H7 (cell line): ENCODE data around the gene BICRA. TPM values are rescaled to one million over a fixed set of nuclear protein-coding genes. Genes with fewer than 3 reads are reported as not detected.

Source experiments
- DNase-seq: peaks from one replicate; pipeline ENCODE4 v3.0.0; 2012
- H3K27me3 ChIP-seq: 2 replicates; pipeline ENCODE4 v1.6.0; 2011; ENCODE audit warnings: mild to moderate bottlenecking, low read length; ENCODE audit not compliant: control insufficient read depth, insufficient read depth
- H3K36me3 ChIP-seq: replicated peaks from 2 replicates; pipeline ENCODE4 v1.5.1; 2011; ENCODE audit warnings: low read length; ENCODE audit not compliant: control insufficient read depth, insufficient read depth
- H3K4me3 ChIP-seq: 2 replicates; pipeline ENCODE4 v1.5.1; 2011; ENCODE audit warnings: low read depth, mild to moderate bottlenecking, control low read depth, low read length, moderate library complexity; ENCODE audit not compliant: insufficient read depth
- total RNA-seq: library from RNA; depleted of rRNA; stranded (reverse); fragments of >200 nt; shearing (Covaris generic); gene quantifications from 2 replicates; pipeline ENCODE4 v1.2.3, GENCODE V29; 2014

The BICRA gene
- total RNA-seq, 1 experiment from 2014 or later = 3.4 TPM

- Histone ChIP-seq H3K27me3 (no peaks in the 10 kb centered on the region), H3K4me3 (no peak overlapping the region), H3K36me3 (peaks cover 1% of the 10 kb centered on the region; the same call in 1 of the 2 replicates)
- peak; percentile 79 for DNase-seq
Observed at GRCh38 chr19:47613165-47614020, 4.5 kb downstream of the BICRA start.

- H3K4me3 ChIP-seq = no peak overlapping the region
- peaks cover 1% of the 10 kb centered on the region; the same call in 1 of the 2 replicates for H3K36me3 ChIP-seq
- no peaks in the 10 kb centered on the region for H3K27me3 ChIP-seq
- no peak for DNase-seq
Observed at GRCh38 chr19:47614021-47614295, 5.0 kb downstream of the BICRA start.

GRCh38 chr19:47614559-47614958 lies 5.6 kb downstream of the BICRA start:
- Histone ChIP-seq H3K36me3 (peaks cover 1% of the 10 kb centered on the region; the same call in 1 of the 2 replicates), H3K27me3 (no peaks in the 10 kb centered on the region), H3K4me3 (no peak overlapping the region)
- no peak for DNase-seq

- Histone ChIP-seq H3K27me3 (no peaks in the 10 kb centered on the region), H3K4me3 (no peak overlapping the region), H3K36me3 (peaks cover 1% of the 10 kb centered on the region; the same call in 1 of the 2 replicates)
- no peak for DNase-seq
Observed at GRCh38 chr19:47615230-47615629, 6.3 kb downstream of the BICRA start.

- DNase-seq = no peak
- Histone ChIP-seq H3K4me3 (no peak overlapping the region), H3K36me3 (peaks cover 1% of the 10 kb centered on the region; the same call in 1 of the 2 replicates), H3K27me3 (no peaks in the 10 kb centered on the region)
Observed at GRCh38 chr19:47615714-47616113, 6.8 kb downstream of the BICRA start.

- DNase-seq = peak; percentile 28
- no peak overlapping the region for H3K4me3 ChIP-seq
- peaks cover 1% of the 10 kb centered on the region; the same call in 1 of the 2 replicates for H3K36me3 ChIP-seq
- no peaks in the 10 kb centered on the region for H3K27me3 ChIP-seq
Observed at GRCh38 chr19:47618771-47619170, 9.8 kb downstream of the BICRA start.

- H3K36me3 ChIP-seq = peaks cover 1% of the 10 kb centered on the region; the same call in 1 of the 2 replicates
- no peak overlapping the region for H3K4me3 ChIP-seq
- peak; percentile 78 for DNase-seq
- H3K27me3 ChIP-seq = no peaks in the 10 kb centered on the region
Observed at GRCh38 chr19:47619763-47620162, 10.8 kb downstream of the BICRA start.

GRCh38 chr19:47623151-47623920 lies 14.4 kb downstream of the BICRA start:
- no peaks in the 10 kb centered on the region for H3K27me3 ChIP-seq
- no peak overlapping the region for H3K4me3 ChIP-seq
- no peak for DNase-seq
- peaks cover 1% of the 10 kb centered on the region; the same call in 1 of the 2 replicates for H3K36me3 ChIP-seq

GRCh38 chr19:47623921-47624391 lies 15.0 kb downstream of the BICRA start:
- no peak overlapping the region for H3K4me3 ChIP-seq
- DNase-seq = no peak
- peaks cover 1% of the 10 kb centered on the region; the same call in 1 of the 2 replicates for H3K36me3 ChIP-seq

GRCh38 chr19:47625650-47626049 lies 16.7 kb downstream of the BICRA start:
- H3K36me3 ChIP-seq = peaks cover 1% of the 10 kb centered on the region; the same call in 1 of the 2 replicates
- DNase-seq = no peak
- no peaks in the 10 kb centered on the region for H3K27me3 ChIP-seq
- H3K4me3 ChIP-seq = no peak overlapping the region

More at GRCh38 chr19:47623921-47624391, 15.0 kb downstream of the BICRA start:
- H3K27me3 ChIP-seq = no peaks in the 10 kb centered on the region

- Histone ChIP-seq H3K27me3 (no peaks in the 10 kb centered on the region), H3K36me3 (peaks cover 1% of the 10 kb centered on the region; the same call in 1 of the 2 replicates), H3K4me3 (no peak overlapping the region)
- DNase-seq = no peak
Observed at GRCh38 chr19:47626238-47626637, 17.3 kb downstream of the BICRA start.

- peak; percentile 18 for DNase-seq
- no peaks in the 10 kb centered on the region for H3K27me3 ChIP-seq
- H3K36me3 ChIP-seq = peaks cover 1% of the 10 kb centered on the region; the same call in 1 of the 2 replicates
- H3K4me3 ChIP-seq = no peak overlapping the region
Observed at GRCh38 chr19:47628078-47628771, 19.3 kb downstream of the BICRA start.

GRCh38 chr19:47630594-47630993 lies 21.7 kb downstream of the BICRA start:
- Histone ChIP-seq H3K4me3 (no peak overlapping the region), H3K36me3 (no peaks in the 10 kb centered on the region), H3K27me3 (no peaks in the 10 kb centered on the region)
- no peak for DNase-seq

- no peak for DNase-seq
- H3K27me3 ChIP-seq = no peaks in the 10 kb centered on the region
- H3K4me3 ChIP-seq = no peak overlapping the region
- no peaks in the 10 kb centered on the region for H3K36me3 ChIP-seq
Observed at GRCh38 chr19:47631681-47632446, 22.9 kb downstream of the BICRA start.
